Measurements from ENCODE around the gene WIPI1. TPM values are rescaled to one million over a fixed set of nuclear protein-coding genes. Genes with fewer than 3 reads are reported as not detected.
A peak's percentile ranks its signal among the peaks of the same experiment; 100 is the strongest.

Gene WIPI1
- total and polyA plus RNA-seq, 2 of the 13 experiments (the other 11 are each of a cell fraction or from before 2014, with no cell fraction given) = 29.4 to 141 TPM

DNA sequence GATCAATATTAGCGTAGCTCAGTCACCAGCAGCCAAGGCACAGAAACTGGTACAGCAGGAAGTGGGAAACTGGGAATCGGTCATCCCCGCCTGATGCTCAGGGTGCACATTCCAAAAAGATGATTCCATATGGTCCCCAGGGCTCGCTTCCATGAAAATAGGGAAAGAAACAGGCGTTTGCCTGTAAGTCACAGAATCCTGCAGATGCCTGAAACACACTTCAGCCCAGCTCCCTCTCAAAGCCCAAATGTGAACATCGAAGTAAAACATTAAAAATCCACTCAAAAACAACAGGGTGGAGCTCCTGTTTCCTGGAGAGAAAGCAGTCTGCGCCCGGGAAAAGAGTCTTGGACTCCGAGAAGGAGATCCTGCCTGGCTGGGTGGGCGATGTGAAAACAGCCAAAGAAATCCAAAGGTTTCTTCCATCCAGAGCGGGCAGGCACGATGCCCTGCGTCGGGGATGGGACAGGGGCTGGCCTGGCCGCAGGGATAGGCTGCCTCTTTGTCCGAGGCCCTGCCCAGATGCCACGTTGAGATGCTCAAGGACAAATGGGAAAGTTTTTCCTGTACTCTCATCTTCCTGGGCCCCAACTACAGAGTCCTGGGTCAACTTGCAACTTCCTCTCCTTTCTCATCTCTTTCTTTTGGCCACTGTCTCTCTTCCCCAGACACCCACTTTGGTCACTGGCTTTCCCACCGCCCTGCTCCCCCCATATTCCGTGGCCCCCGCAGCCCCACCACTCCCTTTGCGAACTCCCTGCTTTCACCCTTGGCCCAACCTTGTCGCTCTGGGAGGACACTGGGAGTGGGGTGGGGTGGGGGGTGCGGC lies 743 bp downstream of the WIPI1 start (continued):
- TF ChIP-seq, protein P1, sequence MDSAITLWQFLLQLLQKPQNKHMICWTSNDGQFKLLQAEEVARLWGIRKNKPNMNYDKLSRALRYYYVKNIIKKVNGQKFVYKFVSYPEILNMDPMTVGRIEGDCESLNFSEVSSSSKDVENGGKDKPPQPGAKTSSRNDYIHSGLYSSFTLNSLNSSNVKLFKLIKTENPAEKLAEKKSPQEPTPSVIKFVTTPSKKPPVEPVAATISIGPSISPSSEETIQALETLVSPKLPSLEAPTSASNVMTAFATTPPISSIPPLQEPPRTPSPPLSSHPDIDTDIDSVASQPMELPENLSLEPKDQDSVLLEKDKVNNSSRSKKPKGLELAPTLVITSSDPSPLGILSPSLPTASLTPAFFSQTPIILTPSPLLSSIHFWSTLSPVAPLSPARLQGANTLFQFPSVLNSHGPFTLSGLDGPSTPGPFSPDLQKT (CRISPR knock-in tag; IDR thresholded peaks at IDR 0.05; ENCODE audit: borderline replicate concordance) = no peak
- TF ChIP-seq, protein P2, sequence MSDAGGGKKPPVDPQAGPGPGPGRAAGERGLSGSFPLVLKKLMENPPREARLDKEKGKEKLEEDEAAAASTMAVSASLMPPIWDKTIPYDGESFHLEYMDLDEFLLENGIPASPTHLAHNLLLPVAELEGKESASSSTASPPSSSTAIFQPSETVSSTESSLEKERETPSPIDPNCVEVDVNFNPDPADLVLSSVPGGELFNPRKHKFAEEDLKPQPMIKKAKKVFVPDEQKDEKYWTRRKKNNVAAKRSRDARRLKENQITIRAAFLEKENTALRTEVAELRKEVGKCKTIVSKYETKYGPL (CRISPR knock-in tag; IDR thresholded peaks at IDR 0.05) = 0 out of 2 replicates have a peak, but pooled peaks have one; percentile 6
- TF ChIP-seq, protein P3, sequence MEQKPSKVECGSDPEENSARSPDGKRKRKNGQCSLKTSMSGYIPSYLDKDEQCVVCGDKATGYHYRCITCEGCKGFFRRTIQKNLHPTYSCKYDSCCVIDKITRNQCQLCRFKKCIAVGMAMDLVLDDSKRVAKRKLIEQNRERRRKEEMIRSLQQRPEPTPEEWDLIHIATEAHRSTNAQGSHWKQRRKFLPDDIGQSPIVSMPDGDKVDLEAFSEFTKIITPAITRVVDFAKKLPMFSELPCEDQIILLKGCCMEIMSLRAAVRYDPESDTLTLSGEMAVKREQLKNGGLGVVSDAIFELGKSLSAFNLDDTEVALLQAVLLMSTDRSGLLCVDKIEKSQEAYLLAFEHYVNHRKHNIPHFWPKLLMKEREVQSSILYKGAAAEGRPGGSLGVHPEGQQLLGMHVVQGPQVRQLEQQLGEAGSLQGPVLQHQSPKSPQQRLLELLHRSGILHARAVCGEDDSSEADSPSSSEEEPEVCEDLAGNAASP (CRISPR knock-in tag; IDR thresholded peaks at IDR 0.05; ENCODE audit: borderline replicate concordance) = 0 out of 2 replicates have a peak, but pooled peaks have one; percentile 11
- TF ChIP-seq ARNT2 (CRISPR knock-in tag; IDR thresholded peaks at IDR 0.05; ENCODE audit: low read depth) (0 out of 2 replicates have a peak, but pooled peaks have one; percentile 5), PHF21A (CRISPR knock-in tag; IDR thresholded peaks at IDR 0.05) (peak; percentile 89; the same call in 1 of the 2 replicates), FOSL2 (CRISPR knock-in tag; IDR thresholded peaks at IDR 0.05) (peak; percentile 59), ZNF326 (CRISPR knock-in tag; IDR thresholded peaks at IDR 0.05; ENCODE audit: borderline replicate concordance) (no peak), RXRA (CRISPR knock-in tag; IDR thresholded peaks at IDR 0.05) (no peak), SETDB1 (CRISPR knock-in tag; IDR thresholded peaks at IDR 0.05; ENCODE audit: borderline replicate concordance) (no peak), TGIF2 (CRISPR knock-in tag; IDR thresholded peaks at IDR 0.05) (peak; percentile 23; the same call in 1 of the 2 replicates), CENPT (CRISPR knock-in tag; IDR thresholded peaks at IDR 0.05; ENCODE audit: low read depth) (no peak), NFYB (CRISPR knock-in tag; IDR thresholded peaks at IDR 0.05) (peak; percentile 78), ZNF431 (CRISPR knock-in tag; IDR thresholded peaks at IDR 0.05; ENCODE audit: borderline replicate concordance, low read depth) (no peak), SIX1 (CRISPR knock-in tag; IDR thresholded peaks at IDR 0.05; ENCODE audit: borderline replicate concordance) (no peak; the same call in 1 of the 2 replicates), ZNF232 (CRISPR knock-in tag; IDR thresholded peaks at IDR 0.05; ENCODE audit: borderline replicate concordance) (peak; percentile 82; the same call in 1 of the 2 replicates), ELF3 (CRISPR knock-in tag; IDR thresholded peaks at IDR 0.05) (peak; percentile 61), MTA3 (CRISPR knock-in tag; IDR thresholded peaks at IDR 0.05) (no peak), ZNF709 (CRISPR knock-in tag; IDR thresholded peaks at IDR 0.05) (no peak), ZNF17 (CRISPR knock-in tag; IDR thresholded peaks at IDR 0.05) (no peak)
- TF ChIP-seq, protein P4, sequence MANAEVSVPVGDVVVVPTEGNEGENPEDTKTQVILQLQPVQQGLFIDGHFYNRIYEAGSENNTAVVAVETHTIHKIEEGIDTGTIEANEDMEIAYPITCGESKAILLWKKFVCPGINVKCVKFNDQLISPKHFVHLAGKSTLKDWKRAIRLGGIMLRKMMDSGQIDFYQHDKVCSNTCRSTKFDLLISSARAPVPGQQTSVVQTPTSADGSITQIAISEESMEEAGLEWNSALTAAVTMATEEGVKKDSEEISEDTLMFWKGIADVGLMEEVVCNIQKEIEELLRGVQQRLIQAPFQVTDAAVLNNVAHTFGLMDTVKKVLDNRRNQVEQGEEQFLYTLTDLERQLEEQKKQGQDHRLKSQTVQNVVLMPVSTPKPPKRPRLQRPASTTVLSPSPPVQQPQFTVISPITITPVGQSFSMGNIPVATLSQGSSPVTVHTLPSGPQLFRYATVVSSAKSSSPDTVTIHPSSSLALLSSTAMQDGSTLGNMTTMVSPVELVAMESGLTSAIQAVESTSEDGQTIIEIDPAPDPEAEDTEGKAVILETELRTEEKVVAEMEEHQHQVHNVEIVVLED (CRISPR knock-in tag; IDR thresholded peaks at IDR 0.05; ENCODE audit: borderline replicate concordance) = peak; percentile 14; the same call in 1 of the 2 replicates
- TF ChIP-seq, protein P5, sequence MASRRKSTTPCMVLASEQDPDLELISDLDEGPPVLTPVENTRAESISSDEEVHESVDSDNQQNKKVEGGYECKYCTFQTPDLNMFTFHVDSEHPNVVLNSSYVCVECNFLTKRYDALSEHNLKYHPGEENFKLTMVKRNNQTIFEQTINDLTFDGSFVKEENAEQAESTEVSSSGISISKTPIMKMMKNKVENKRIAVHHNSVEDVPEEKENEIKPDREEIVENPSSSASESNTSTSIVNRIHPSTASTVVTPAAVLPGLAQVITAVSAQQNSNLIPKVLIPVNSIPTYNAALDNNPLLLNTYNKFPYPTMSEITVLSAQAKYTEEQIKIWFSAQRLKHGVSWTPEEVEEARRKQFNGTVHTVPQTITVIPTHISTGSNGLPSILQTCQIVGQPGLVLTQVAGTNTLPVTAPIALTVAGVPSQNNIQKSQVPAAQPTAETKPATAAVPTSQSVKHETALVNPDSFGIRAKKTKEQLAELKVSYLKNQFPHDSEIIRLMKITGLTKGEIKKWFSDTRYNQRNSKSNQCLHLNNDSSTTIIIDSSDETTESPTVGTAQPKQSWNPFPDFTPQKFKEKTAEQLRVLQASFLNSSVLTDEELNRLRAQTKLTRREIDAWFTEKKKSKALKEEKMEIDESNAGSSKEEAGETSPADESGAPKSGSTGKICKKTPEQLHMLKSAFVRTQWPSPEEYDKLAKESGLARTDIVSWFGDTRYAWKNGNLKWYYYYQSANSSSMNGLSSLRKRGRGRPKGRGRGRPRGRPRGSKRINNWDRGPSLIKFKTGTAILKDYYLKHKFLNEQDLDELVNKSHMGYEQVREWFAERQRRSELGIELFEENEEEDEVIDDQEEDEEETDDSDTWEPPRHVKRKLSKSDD (CRISPR knock-in tag; IDR thresholded peaks at IDR 0.05; ENCODE audit: low read depth) = 0 out of 2 replicates have a peak, but pooled peaks have one; percentile 75

All from HepG2 (cell line).